H1 (cell line): Measurements from ENCODE around the gene DOCK11. TPM values are rescaled to one million over a fixed set of nuclear protein-coding genes. Genes with fewer than 3 reads are reported as not detected.

ENCODE experiments used
- CHD1 ChIP-seq: IDR thresholded peaks from 2 replicates; pipeline ENCODE4 v1.6.1; 2012; ENCODE audit warnings: low read depth, low read length, improper control_type of control experiment
- CHD2 ChIP-seq: IDR thresholded peaks from 2 replicates; pipeline ENCODE4 v1.6.1; 2012; ENCODE audit warnings: low read length, improper control_type of control experiment
- CHD7 ChIP-seq: fragments of 300-600 bp; sonication (generic); IDR thresholded peaks from 2 replicates; pipeline ENCODE4 v1.7.1; 2012; ENCODE audit warnings: low read length, moderate library complexity, mild to moderate bottlenecking, inconsistent platforms; ENCODE audit not compliant: insufficient replicate concordance
- JUND ChIP-seq: IDR thresholded peaks from 2 replicates; pipeline ENCODE4 v1.6.1; 2011; ENCODE audit warnings: mild to moderate bottlenecking, improper control_type of control experiment, low read length
- KDM1A ChIP-seq: fragments of 200-600, 300-600 bp; sonication (generic); IDR thresholded peaks from 2 replicates; pipeline ENCODE4 v1.7.1; 2016; ENCODE audit warnings: mild to moderate bottlenecking, low read length, borderline replicate concordance
- KDM4A ChIP-seq: IDR thresholded peaks from one replicate; pipeline ENCODE4 v1.7.1; 2012; ENCODE audit warnings: low read depth, mild to moderate bottlenecking, moderate library complexity, low read length, inconsistent platforms; ENCODE audit not compliant: severe bottlenecking
- POLR2AphosphoS5 ChIP-seq: IDR thresholded peaks from 2 replicates; pipeline ENCODE4 v1.6.1; 2011; ENCODE audit warnings: low read depth, low read length
- TAF1 ChIP-seq: IDR thresholded peaks from 2 replicates; pipeline ENCODE4 v1.6.1; 2011; ENCODE audit warnings: mild to moderate bottlenecking, low read depth, low read length
- polyA plus RNA-seq, 7 experiments: library from polyadenylated mRNA; depleted of rRNA in 3 of 7; stranded (reverse) in 5 of 7; unstranded in 2 of 7; fragments of >200 nt in 5 of 7; fragments of 200-250 nt in 2 of 7; gene quantifications; 1 replicate in 5 of 7; 2 replicates in 1 of 7; 4 replicates in 1 of 7; pipeline versions ENCODE4 v1.2.1 to v1.2.3, GENCODE V29; 2011 to 2013; ENCODE audit warnings: missing spikeins in 2 of 7, mixed read lengths in 2 of 7
- total RNA-seq: library from RNA; stranded (reverse); fragmentation: NEBNext Ultra II Directional; extraction: Animal tissue kit (Norgen Biotek cat#: 25700); gene quantifications from 2 replicates; pipeline ENCODE4 v1.2.1, GENCODE V29; 2021

Gene DOCK11
- total and polyA plus RNA-seq, 2 of the 8 experiments (the other 6 are each of a cell fraction or from before 2014, with no cell fraction given) = 4.9 to 12.0 TPM

GRCh38 chrX:118723376-118723775, 227.8 kb downstream of the DOCK11 start (continued):
- TF ChIP-seq CHD7 (no peak), CHD2 (no peak), KDM1A (no peak), POLR2AphosphoS5 (no peak), KDM4A (no peak), CHD1 (no peak), TAF1 (no peak), JUND (no peak)
